ENCODE data around the gene GPC5. TPM values are rescaled to one million over a fixed set of nuclear protein-coding genes. Genes with fewer than 3 reads are reported as not detected.
"Not testable (repeated sequence)": the region's sequence is repeated elsewhere in the genome, so short reads cannot be mapped to it uniquely, and the experiment has no call there.

GPC5 gene
- total RNA-seq, 1 donor from 2014 or later = 0.28 TPM

- H3K27me3 Mint-ChIP-seq (ENCODE audit: low read depth) = peaks cover 69% of the 10 kb centered on the region
- H3K27ac Mint-ChIP-seq (ENCODE audit: unreplicated experiment) = no peak overlapping the region
These were observed 3.5 kb downstream of the GPC5 start for GRCh38 chr13:91401920-91402319.

GRCh38 chr13:91405240-91405639 lies 6.8 kb downstream of the GPC5 start:
- Mint-ChIP-seq H3K36me3 (ENCODE audit: low read depth) (peaks cover 2% of the 10 kb centered on the region), H3K27ac (ENCODE audit: unreplicated experiment) (no peak overlapping the region), H3K4me1 (peaks cover 4% of the 10 kb centered on the region), H3K27me3 (ENCODE audit: low read depth) (peaks cover 36% of the 10 kb centered on the region), H3K4me3 (no peak overlapping the region), H3K9me3 (peaks cover 3% of the 10 kb centered on the region)
- TF ChIP-seq CTCF (conservative IDR thresholded peaks at IDR 0.05) = no peak
- no peak for DNase-seq (ENCODE audit: low read depth, low spot score)

More at GRCh38 chr13:91401920-91402319, 3.5 kb downstream of the GPC5 start:
- H3K4me1 Mint-ChIP-seq = peaks cover 10% of the 10 kb centered on the region
- TF ChIP-seq CTCF (conservative IDR thresholded peaks at IDR 0.05) = no peak
- DNase-seq (ENCODE audit: low read depth, low spot score) = no peak
- no peak overlapping the region for H3K4me3 Mint-ChIP-seq
- peaks cover 3% of the 10 kb centered on the region for H3K9me3 Mint-ChIP-seq
- H3K36me3 Mint-ChIP-seq (ENCODE audit: low read depth) = peaks cover 2% of the 10 kb centered on the region

GRCh38 chr13:91406619-91407018 lies 8.2 kb downstream of the GPC5 start:
- peaks cover 22% of the 10 kb centered on the region for H3K27me3 Mint-ChIP-seq (ENCODE audit: low read depth)
- no peak overlapping the region for H3K4me3 Mint-ChIP-seq
- peaks cover 3% of the 10 kb centered on the region for H3K9me3 Mint-ChIP-seq
- no peak overlapping the region for H3K27ac Mint-ChIP-seq (ENCODE audit: unreplicated experiment)
- peaks cover 4% of the 10 kb centered on the region for H3K4me1 Mint-ChIP-seq
- H3K36me3 Mint-ChIP-seq (ENCODE audit: low read depth) = peaks cover 2% of the 10 kb centered on the region
- TF ChIP-seq CTCF (conservative IDR thresholded peaks at IDR 0.05) = peak; percentile 58
- peak; percentile 16 for DNase-seq (ENCODE audit: low read depth, low spot score)

GRCh38 chr13:91408971-91409370 lies 10.6 kb downstream of the GPC5 start:
- peaks cover 4% of the 10 kb centered on the region for H3K27me3 Mint-ChIP-seq (ENCODE audit: low read depth)
- H3K9me3 Mint-ChIP-seq = peaks cover 3% of the 10 kb centered on the region
- peaks cover 2% of the 10 kb centered on the region for H3K36me3 Mint-ChIP-seq (ENCODE audit: low read depth)
- H3K4me3 Mint-ChIP-seq = no peak overlapping the region
- DNase-seq (ENCODE audit: low read depth, low spot score) = no peak
- H3K4me1 Mint-ChIP-seq = peaks cover 4% of the 10 kb centered on the region
- H3K27ac Mint-ChIP-seq (ENCODE audit: unreplicated experiment) = no peak overlapping the region
- TF ChIP-seq CTCF (conservative IDR thresholded peaks at IDR 0.05) = no peak

GRCh38 chr13:91416579-91416978 lies 18.2 kb downstream of the GPC5 start:
- not testable (repeated sequence) for H3K27ac Mint-ChIP-seq (ENCODE audit: unreplicated experiment); H3K4me3 Mint-ChIP-seq; H3K4me1 Mint-ChIP-seq; H3K9me3 Mint-ChIP-seq; H3K36me3 Mint-ChIP-seq (ENCODE audit: low read depth); DNase-seq (ENCODE audit: low read depth, low spot score); H3K27me3 Mint-ChIP-seq (ENCODE audit: low read depth)

GRCh38 chr13:91417660-91418325 lies 19.4 kb downstream of the GPC5 start:
- no peak overlapping the region for H3K27ac Mint-ChIP-seq (ENCODE audit: unreplicated experiment)
- no peaks in the 10 kb centered on the region for H3K27me3 Mint-ChIP-seq (ENCODE audit: low read depth)
- no peak for DNase-seq (ENCODE audit: low read depth, low spot score)
- no peaks in the 10 kb centered on the region for H3K36me3 Mint-ChIP-seq (ENCODE audit: low read depth)
- H3K4me1 Mint-ChIP-seq = no peaks in the 10 kb centered on the region
- TF ChIP-seq CTCF (conservative IDR thresholded peaks at IDR 0.05) = no peak
- H3K9me3 Mint-ChIP-seq = no peaks in the 10 kb centered on the region
- no peak overlapping the region for H3K4me3 Mint-ChIP-seq
